GM18870 (cell line): ENCODE measurements around the gene SCAANT1.

Source experiments
- ATAC-seq: cut with Tn5 transposase; IDR thresholded peaks from one replicate; pipeline ENCODE4 v1.9.1; 2021; ENCODE audit warnings: moderate library complexity; ENCODE audit not compliant: unreplicated experiment

Gene SCAANT1

DNA sequence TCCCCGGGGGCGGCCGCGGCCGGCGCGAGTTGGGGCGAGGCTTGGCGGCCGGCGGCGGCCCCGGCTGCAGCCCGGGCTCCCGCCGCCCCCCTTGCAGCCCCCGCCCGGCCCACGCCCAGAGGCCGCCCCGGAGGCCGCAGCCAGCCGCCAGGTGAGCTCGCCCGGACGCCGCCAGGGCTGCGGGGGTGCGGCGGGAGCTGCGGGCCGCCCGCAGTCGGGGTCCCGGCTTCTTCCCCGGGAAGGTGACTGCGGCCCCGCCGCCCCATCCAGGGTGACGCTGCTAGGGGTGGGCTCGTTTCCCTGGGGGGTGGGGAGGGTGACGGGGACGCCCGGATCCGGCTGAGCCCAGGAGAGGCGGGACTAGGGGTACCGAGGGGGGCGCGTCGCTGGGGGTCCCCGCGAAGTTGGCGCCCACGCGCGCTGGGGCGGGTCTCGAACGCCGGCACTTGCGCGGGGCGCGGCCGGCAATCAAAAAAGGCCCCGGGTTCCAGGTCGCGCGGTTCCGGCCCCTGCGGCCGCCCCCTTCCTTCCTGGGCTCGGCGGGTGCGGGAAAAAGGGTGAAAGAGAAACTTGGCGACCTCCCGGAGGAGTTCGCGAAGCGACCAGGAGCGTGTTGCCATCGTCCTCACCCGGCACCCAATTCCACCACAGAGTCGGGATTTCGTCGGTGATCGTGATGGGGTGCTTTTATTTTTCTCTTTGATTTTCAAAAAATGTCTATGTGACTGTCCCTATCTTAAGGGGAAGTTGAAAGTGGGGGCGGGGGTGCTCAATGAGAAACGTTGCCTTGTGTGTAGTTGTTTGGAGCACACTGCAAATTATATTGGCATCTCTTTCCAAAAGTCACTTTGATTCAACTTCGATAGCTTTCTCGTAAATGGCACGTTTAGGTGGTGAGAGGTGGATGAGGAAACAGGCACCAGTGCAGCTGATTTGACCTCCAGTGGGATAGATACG is 47.9 kb downstream of the SCAANT1 start:
- no peak for ATAC-seq

DNA sequence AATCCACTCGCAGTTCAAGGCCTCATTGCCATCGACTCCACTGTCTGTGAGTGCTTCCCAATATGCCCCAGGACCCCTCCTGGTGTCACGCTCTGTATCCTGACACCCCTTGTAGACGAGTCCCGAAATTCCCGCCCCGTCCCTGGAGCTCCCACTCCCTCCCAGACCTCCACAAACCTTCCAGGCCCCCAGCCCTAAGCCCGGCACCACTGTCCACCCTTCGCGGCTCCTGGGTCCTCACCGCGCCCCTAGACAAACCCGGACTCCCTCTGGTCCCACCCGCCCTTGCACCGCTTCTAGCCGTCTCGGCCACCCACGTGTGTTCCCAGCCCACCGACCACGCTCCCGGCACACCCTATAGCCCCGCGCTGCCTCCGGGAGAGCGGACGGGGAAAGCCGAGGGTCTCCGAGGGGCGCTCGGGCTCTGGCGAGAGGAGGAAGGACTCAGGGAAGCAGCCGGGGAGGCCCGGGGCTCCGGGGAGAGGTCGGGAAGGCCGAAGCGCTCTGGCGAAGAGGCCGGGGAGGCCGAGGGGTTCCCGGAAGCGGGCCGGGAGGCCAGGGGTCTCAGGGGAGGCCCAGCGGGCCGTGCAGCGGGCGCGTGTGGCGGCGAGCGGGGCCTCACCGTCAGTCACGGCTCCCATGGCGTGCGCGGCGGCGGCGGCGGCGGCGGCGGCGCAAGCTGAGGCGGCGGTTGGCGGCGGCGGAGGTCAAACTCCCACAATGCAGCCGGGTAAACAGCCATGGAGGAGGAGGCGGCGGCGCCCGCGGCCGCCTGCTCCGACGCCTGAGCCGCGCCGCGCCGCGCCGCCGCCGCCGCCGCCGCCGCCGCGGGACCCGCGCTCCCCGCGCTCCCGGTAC is 48.8 kb downstream of the SCAANT1 start, which contains the start of the genes ATXN7 and THOC7:
Gene ATXN7, plus strand, starts transcription at position 718 of the 858 bp plus-strand sequence. CDS start 48,732 bp downstream, outside the sequence.
Gene THOC7, minus strand, starts transcription at position 656 of the 858 bp plus-strand sequence. Its CDS starts 15 bp downstream, at position 641.
- ATAC-seq = peak; percentile 47

DNA sequence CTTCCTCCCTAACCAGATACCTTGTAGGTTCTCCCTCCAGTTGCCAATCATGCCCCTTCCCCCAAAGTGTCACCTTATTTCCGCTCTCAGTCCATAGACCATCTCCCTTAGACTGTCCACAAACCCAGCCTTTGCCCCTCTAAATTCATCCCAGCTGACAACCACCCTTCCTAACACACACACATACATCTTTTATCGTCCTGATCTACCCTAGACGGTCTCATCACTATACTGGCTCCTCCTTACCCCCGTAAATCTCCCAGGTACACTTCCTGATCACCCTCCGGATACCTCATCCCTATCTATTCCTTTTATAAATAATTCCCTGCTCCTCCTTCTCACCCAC is 49.4 kb downstream of the SCAANT1 start:
- peak; percentile 6 for ATAC-seq
